HepG2 (cell line): Measurements from ENCODE around the gene IGF2BP1. TPM values are rescaled to one million over a fixed set of nuclear protein-coding genes. Genes with fewer than 3 reads are reported as not detected.

ENCODE experiments used
- BRF2 ChIP-seq: sonication (generic); formaldehyde crosslinking; IDR thresholded peaks from 2 replicates; pipeline ENCODE4 v1.8.1; 2022; ENCODE audit warnings: mild to moderate bottlenecking, missing genetic modification reagents
- CBX1 ChIP-seq: IDR thresholded peaks from one replicate; pipeline ENCODE4 v1.6.1; 2016; ENCODE audit warnings: antibody characterized with exemption, low read depth
- DRAP1 ChIP-seq: IDR thresholded peaks from 2 replicates; pipeline ENCODE4 v1.6.1; 2016; ENCODE audit warnings: missing genetic modification reagents, missing compliant biosample characterization
- GATAD2A ChIP-seq: IDR thresholded peaks from 2 replicates; pipeline ENCODE4 v1.6.1; 2016
- MAZ ChIP-seq, 2 experiments: sonication (generic) in 1 of 2; formaldehyde crosslinking in 1 of 2; IDR thresholded peaks; 2 replicates each; pipeline versions ENCODE4 v1.5.0 to v1.6.1; 2012 to 2020; ENCODE audit warnings: low read depth in 2 of 2, mild to moderate bottlenecking in 2 of 2, borderline replicate concordance in 1 of 2, improper control_type of control experiment in 1 of 2, low read length in 1 of 2, missing genetic modification reagents in 1 of 2, moderate library complexity in 1 of 2
- TCF7 ChIP-seq: sonication (generic); IDR thresholded peaks from 2 replicates; pipeline ENCODE4 v1.6.1; 2016; ENCODE audit warnings: antibody characterized with exemption, low read depth
- ZNF318 ChIP-seq: sonication (generic); formaldehyde crosslinking; IDR thresholded peaks from 2 replicates; pipeline ENCODE4 v1.4.0; 2020; ENCODE audit warnings: mild to moderate bottlenecking, missing genetic modification reagents
- ZNF839 ChIP-seq: sonication (generic); formaldehyde crosslinking; IDR thresholded peaks from 2 replicates; pipeline ENCODE4 v1.4.0; 2020; ENCODE audit warnings: missing genetic modification reagents, mild to moderate bottlenecking, borderline replicate concordance
- polyA plus RNA-seq, 8 experiments: library from polyadenylated mRNA; depleted of rRNA in 3 of 8; stranded (reverse) in 7 of 8; unstranded in 1 of 8; fragments of >200 nt; fragmentation: Illumina TruSeq in 4 of 8; extraction: Trizol in 4 of 8; gene quantifications; 2 replicates each; pipeline versions ENCODE4 v1.2.1 to v1.2.3, GENCODE V29; 2011 to 2016; ENCODE audit warnings: low read depth in 4 of 8, missing spikeins in 1 of 8, mixed read lengths in 1 of 8; ENCODE audit not compliant: insufficient read depth in 1 of 8
- total RNA-seq, 5 experiments: library from RNA; depleted of rRNA; stranded (reverse); fragments of >200 nt; fragmentation: Illumina TruSeq; extraction: Trizol; gene quantifications; 2 replicates each; pipeline ENCODE4 v1.2.3, GENCODE V29; 2016; ENCODE audit warnings: low read depth in 1 of 5
- TF ChIP-seq, protein P1 (sequence below): sonication (generic); formaldehyde crosslinking; IDR thresholded peaks from 2 replicates; pipeline ENCODE4 v1.5.0; 2020; ENCODE audit warnings: mild to moderate bottlenecking, missing genetic modification reagents, moderate library complexity
- TF ChIP-seq, protein P2 (sequence below): sonication (generic); formaldehyde crosslinking; IDR thresholded peaks from 2 replicates; pipeline ENCODE4 v1.5.1; 2020; ENCODE audit warnings: mild to moderate bottlenecking, moderate library complexity, missing genetic modification reagents
- TF ChIP-seq, protein P3 (sequence below): sonication (generic); formaldehyde crosslinking; IDR thresholded peaks from 2 replicates; pipeline ENCODE4 v1.5.0; 2020; ENCODE audit warnings: missing genetic modification reagents, mild to moderate bottlenecking, borderline replicate concordance

Gene IGF2BP1
- total and polyA plus RNA-seq, 2 of the 13 experiments (the other 11 are each of a cell fraction or from before 2014, with no cell fraction given), result 29.7 to 75.1 TPM

GRCh38 chr17:48961516-48962233 lies 35.5 kb upstream of the IGF2BP1 start (continued):
- TF ChIP-seq TCF7 (peak; percentile 74), BRF2 (no peak), ZNF839 (CRISPR knock-in tag) (no peak), ZNF318 (CRISPR knock-in tag) (no peak), GATAD2A (CRISPR knock-in tag) (peak; percentile 61; the same call in 1 of the 2 replicates), DRAP1 (peak; percentile 43; the same call in 1 of the 2 replicates), MAZ (IDR thresholded peaks at IDR 0.05; ENCODE audit: borderline replicate concordance, low read depth, low read length) (peak; percentile 53; the same call in 1 of the 2 replicates), MAZ (CRISPR knock-in tag; IDR thresholded peaks at IDR 0.05; ENCODE audit: low read depth) (peak; percentile 59), CBX1 (peak; percentile 57)
- TF ChIP-seq, protein P1, sequence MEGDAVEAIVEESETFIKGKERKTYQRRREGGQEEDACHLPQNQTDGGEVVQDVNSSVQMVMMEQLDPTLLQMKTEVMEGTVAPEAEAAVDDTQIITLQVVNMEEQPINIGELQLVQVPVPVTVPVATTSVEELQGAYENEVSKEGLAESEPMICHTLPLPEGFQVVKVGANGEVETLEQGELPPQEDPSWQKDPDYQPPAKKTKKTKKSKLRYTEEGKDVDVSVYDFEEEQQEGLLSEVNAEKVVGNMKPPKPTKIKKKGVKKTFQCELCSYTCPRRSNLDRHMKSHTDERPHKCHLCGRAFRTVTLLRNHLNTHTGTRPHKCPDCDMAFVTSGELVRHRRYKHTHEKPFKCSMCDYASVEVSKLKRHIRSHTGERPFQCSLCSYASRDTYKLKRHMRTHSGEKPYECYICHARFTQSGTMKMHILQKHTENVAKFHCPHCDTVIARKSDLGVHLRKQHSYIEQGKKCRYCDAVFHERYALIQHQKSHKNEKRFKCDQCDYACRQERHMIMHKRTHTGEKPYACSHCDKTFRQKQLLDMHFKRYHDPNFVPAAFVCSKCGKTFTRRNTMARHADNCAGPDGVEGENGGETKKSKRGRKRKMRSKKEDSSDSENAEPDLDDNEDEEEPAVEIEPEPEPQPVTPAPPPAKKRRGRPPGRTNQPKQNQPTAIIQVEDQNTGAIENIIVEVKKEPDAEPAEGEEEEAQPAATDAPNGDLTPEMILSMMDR (CRISPR knock-in tag), result 0 out of 2 replicates have a peak, but pooled peaks have one; percentile 12
- TF ChIP-seq, protein P2, sequence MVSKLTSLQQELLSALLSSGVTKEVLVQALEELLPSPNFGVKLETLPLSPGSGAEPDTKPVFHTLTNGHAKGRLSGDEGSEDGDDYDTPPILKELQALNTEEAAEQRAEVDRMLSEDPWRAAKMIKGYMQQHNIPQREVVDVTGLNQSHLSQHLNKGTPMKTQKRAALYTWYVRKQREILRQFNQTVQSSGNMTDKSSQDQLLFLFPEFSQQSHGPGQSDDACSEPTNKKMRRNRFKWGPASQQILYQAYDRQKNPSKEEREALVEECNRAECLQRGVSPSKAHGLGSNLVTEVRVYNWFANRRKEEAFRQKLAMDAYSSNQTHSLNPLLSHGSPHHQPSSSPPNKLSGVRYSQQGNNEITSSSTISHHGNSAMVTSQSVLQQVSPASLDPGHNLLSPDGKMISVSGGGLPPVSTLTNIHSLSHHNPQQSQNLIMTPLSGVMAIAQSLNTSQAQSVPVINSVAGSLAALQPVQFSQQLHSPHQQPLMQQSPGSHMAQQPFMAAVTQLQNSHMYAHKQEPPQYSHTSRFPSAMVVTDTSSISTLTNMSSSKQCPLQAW, result peak; percentile 15; the same call in 1 of the 2 replicates
- TF ChIP-seq, protein P3, sequence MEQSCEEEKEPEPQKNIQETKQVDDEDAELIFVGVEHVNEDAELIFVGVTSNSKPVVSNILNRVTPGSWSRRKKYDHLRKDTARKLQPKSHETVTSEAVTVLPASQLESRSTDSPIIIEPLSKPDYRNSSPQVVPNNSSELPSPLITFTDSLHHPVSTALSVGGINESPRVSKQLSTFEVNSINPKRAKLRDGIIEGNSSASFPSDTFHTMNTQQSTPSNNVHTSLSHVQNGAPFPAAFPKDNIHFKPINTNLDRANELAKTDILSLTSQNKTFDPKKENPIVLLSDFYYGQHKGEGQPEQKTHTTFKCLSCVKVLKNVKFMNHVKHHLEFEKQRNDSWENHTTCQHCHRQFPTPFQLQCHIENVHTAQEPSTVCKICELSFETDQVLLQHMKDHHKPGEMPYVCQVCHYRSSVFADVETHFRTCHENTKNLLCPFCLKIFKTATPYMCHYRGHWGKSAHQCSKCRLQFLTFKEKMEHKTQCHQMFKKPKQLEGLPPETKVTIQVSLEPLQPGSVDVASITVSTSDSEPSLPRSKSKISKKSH (CRISPR knock-in tag), result no peak
